ENCODE results near the gene SLC29A3. TPM values are rescaled to one million over a fixed set of nuclear protein-coding genes. Genes with fewer than 3 reads are reported as not detected.
A peak's percentile ranks its signal among the peaks of the same experiment; 100 is the strongest.

The SLC29A3 gene
- total and polyA plus RNA-seq, 2 donors from 2014 or later, result 5.3 to 5.7 TPM

DNA sequence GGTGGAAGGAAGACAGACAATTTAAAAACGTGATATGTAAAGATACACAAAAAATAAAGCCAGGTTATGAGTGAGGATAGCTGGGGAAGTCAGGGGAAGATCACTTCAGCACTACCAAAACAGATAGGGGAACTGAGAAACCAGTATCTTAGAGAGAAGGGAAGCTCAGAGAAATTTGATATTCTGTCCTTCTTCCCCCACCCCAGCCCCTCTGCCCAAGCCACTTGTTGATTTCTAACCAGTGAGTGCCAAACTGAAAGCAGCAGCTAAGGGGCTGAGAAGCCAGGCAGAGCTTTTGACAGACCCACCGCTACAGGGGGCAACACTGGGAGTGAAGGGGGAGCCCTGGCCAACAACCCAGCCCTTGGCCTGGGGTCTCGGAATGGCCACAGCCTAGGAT, 9.1 kb upstream of the SLC29A3 start:
- H3K27me3 ChIP-seq (ENCODE audit: control insufficient read depth, insufficient read depth, low read length), result no peaks in the 10 kb centered on the region
- H3K27ac ChIP-seq (ENCODE audit: low read depth in 2 of 2, low read length in 2 of 2), result no peak overlapping the region
- H3K4me3 ChIP-seq (ENCODE audit: low read length in 3 of 3), result no peak overlapping the region
- no peaks in the 10 kb centered on the region for H3K36me3 ChIP-seq (ENCODE audit: control insufficient read depth in 2 of 3, insufficient read depth in 3 of 3, low read length in 3 of 3)
- no peaks in the 10 kb centered on the region for H3K9me3 ChIP-seq (ENCODE audit: control insufficient read depth in 2 of 3, insufficient read depth in 1 of 3, low read length in 3 of 3)
- no peak overlapping the region for H3K9ac ChIP-seq (ENCODE audit: low read length in 3 of 3)
- intact Hi-C loops (cut with DNase I), result no loop called here
- TF ChIP-seq CTCF (IDR thresholded peaks at IDR 0.05; ENCODE audit: borderline replicate concordance, extremely low read depth, insufficient read depth), result no peak
- FAIRE-seq (no peak), DNase-seq (no peak)
- peaks cover 3 to 17% (median 7%) of the 10 kb centered on the region in 3 donors for H3K4me1 ChIP-seq (ENCODE audit: control insufficient read depth in 2 of 3, insufficient read depth in 2 of 3, low read depth in 1 of 3, low read length in 3 of 3)

DNA sequence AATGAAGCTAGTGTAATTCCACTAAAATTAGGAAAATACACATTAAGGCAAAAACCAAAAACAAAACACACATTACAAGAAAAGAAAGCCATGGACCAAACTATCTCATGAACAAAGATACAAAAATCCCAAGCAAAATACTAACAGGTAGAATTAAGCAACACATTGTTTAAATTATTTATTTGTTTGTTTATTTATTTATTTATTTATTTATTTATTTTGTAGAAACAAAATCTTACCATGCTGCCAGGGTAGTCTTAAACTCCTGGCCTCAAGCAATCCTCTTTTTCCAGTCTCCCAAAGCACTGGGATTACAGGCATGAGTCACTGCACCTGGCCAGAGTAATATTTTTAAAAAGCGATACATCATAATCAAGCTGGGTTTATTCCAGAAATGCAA, 6.8 kb upstream of the SLC29A3 start:
- intact Hi-C loops (cut with DNase I), result no loop called here

GRCh38 chr10:71312811-71313789, 6.0 kb upstream of the SLC29A3 start:
- Histone ChIP-seq H3K27ac (ENCODE audit: low read depth in 2 of 2, low read length in 2 of 2) (no peak overlapping the region), H3K27me3 (ENCODE audit: control insufficient read depth, insufficient read depth, low read length) (no peaks in the 10 kb centered on the region), H3K9me3 (ENCODE audit: control insufficient read depth in 2 of 3, insufficient read depth in 1 of 3, low read length in 3 of 3) (no peaks in the 10 kb centered on the region), H3K4me3 (ENCODE audit: low read length in 3 of 3) (no peak overlapping the region), H3K9ac (ENCODE audit: low read length in 3 of 3) (no peak overlapping the region), H3K4me1 (ENCODE audit: control insufficient read depth in 2 of 3, insufficient read depth in 2 of 3, low read depth in 1 of 3, low read length in 3 of 3) (peaks cover 3 to 11% (median 3%) of the 10 kb centered on the region in 3 donors), H3K36me3 (ENCODE audit: control insufficient read depth in 2 of 3, insufficient read depth in 3 of 3, low read length in 3 of 3) (no peaks in the 10 kb centered on the region)
- intact Hi-C loops (cut with DNase I), result no loop called here
- DNase-seq (peak in 2 of 5 donors; percentile 69 to 77), FAIRE-seq (no peak)
- TF ChIP-seq CTCF (IDR thresholded peaks at IDR 0.05; ENCODE audit: borderline replicate concordance, extremely low read depth, insufficient read depth), result no peak

More for the DNA sequence above, 6.8 kb upstream of the SLC29A3 start:
- Histone ChIP-seq H3K27me3 (ENCODE audit: control insufficient read depth, insufficient read depth, low read length) (no peaks in the 10 kb centered on the region), H3K4me3 (ENCODE audit: low read length in 3 of 3) (no peak overlapping the region), H3K36me3 (ENCODE audit: control insufficient read depth in 2 of 3, insufficient read depth in 3 of 3, low read length in 3 of 3) (no peaks in the 10 kb centered on the region), H3K27ac (ENCODE audit: low read depth in 2 of 2, low read length in 2 of 2) (no peak overlapping the region), H3K9me3 (ENCODE audit: control insufficient read depth in 2 of 3, insufficient read depth in 1 of 3, low read length in 3 of 3) (no peaks in the 10 kb centered on the region), H3K4me1 (ENCODE audit: control insufficient read depth in 2 of 3, insufficient read depth in 2 of 3, low read depth in 1 of 3, low read length in 3 of 3) (peaks cover 3 to 15% (median 7%) of the 10 kb centered on the region in 3 donors), H3K9ac (ENCODE audit: low read length in 3 of 3) (no peak overlapping the region)
- no peak for DNase-seq
- TF ChIP-seq CTCF (IDR thresholded peaks at IDR 0.05; ENCODE audit: borderline replicate concordance, extremely low read depth, insufficient read depth), result no peak
- FAIRE-seq, result no peak
